ENCODE data around the gene FBXW7.
"Not testable (repeated sequence)": the region's sequence is repeated elsewhere in the genome, so short reads cannot be mapped to it uniquely, and the experiment has no call there.

DNA sequence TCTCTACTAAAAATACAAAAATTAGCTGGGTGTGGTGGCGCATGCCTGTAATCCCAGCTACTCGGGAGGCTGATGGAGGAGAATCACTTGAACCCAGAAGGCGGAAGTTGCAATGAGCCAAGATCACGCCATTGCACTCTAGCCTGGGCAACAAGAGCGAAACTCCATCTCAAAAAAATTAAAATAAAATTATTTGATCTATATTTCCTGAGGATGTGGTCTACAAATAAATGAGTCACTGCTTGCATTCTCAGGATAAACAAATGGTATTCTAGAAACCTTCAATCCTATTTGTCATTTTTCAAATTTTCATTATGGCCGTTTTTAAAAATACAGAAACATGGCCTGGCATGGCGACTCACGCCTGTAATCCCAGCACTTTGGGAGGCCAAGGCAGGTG, 8.6 kb upstream of the FBXW7 start:
- not testable (repeated sequence) for TF ChIP-seq POLR2A (IDR thresholded peaks at IDR 0.05); POLR2AphosphoS5 (IDR thresholded peaks at IDR 0.05); EP300 (IDR thresholded peaks at IDR 0.05; ENCODE audit: low read depth)
- TF ChIP-seq, protein P1, sequence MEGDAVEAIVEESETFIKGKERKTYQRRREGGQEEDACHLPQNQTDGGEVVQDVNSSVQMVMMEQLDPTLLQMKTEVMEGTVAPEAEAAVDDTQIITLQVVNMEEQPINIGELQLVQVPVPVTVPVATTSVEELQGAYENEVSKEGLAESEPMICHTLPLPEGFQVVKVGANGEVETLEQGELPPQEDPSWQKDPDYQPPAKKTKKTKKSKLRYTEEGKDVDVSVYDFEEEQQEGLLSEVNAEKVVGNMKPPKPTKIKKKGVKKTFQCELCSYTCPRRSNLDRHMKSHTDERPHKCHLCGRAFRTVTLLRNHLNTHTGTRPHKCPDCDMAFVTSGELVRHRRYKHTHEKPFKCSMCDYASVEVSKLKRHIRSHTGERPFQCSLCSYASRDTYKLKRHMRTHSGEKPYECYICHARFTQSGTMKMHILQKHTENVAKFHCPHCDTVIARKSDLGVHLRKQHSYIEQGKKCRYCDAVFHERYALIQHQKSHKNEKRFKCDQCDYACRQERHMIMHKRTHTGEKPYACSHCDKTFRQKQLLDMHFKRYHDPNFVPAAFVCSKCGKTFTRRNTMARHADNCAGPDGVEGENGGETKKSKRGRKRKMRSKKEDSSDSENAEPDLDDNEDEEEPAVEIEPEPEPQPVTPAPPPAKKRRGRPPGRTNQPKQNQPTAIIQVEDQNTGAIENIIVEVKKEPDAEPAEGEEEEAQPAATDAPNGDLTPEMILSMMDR (IDR thresholded peaks at IDR 0.05) = not testable (repeated sequence)

Data from transverse colon (tissue), 4 donors.